ENCODE results near the gene OR2T11.

OR2T11 gene

DNA sequence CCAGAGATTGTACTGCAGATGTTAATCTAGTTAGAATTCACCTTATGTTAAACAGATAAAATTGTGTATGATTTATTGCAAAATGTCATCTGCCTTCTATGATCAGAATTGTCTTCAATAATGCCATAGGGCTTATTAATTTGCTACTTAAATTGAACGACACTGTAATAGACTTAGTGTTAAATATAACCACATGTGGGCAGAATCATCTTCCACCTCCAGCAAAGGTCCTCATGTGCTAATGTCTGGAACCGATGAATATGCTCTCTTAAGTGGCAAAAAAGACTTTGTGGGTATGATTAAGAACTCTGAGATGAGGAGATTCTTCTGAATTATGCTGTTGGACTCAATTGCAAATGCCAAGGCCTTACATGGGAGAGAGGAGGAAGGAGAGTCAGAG, 4.3 kb downstream of the OR2T11 start:
- no peak for TF ChIP-seq NFIC (IDR thresholded peaks at IDR 0.05)
- no peak for TF ChIP-seq TEAD4 (IDR thresholded peaks at IDR 0.05)
- no peak for TF ChIP-seq CREB1 (IDR thresholded peaks at IDR 0.05; ENCODE audit: low read depth)

DNA sequence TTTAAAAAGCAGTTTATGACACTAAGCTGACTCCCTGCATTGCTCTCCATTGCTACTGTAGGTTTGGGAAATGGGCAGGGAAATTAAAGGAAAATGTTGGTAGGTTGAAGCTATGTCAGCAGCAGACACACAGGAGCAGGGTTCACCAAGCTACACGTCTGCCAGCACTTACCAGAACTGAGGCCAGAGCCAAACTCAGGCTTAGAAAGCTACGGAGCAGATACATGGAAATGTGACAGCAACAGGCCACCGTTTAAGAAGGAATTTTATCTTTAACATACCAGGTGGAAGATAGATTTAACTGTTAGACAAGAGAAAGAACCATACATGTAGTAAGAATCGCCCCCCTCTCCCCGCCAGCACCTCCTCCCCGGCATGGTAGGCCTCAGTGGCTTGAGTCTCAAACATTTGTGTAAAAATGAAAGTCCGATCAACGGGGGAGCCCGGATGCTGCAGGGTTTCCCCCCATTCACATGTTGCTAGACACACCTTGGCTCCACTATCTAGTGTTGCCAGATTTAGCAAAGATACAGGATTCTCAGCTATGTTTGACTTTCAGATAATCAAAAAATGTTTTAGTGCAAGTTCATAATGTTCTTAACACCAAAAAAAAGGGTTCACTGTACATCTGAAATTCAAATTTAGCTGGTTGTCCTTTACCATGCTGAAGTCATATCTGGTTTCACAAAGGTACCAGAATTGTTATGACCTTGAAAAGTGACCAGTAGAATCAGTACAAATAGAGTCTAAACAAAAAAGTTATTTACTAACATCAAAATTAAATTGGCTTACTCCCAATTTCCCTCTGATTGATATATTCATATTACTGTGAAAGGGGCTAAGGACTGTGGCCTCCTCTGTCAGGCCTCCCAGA, 6.7 kb downstream of the OR2T11 start:
- TF ChIP-seq, protein P1, sequence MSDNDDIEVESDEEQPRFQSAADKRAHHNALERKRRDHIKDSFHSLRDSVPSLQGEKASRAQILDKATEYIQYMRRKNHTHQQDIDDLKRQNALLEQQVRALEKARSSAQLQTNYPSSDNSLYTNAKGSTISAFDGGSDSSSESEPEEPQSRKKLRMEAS (IDR thresholded peaks at IDR 0.05): no peak
- TF ChIP-seq TAF1 (IDR thresholded peaks at IDR 0.05; ENCODE audit: low read depth) (no peak), TEAD4 (IDR thresholded peaks at IDR 0.05) (no peak), ZBTB7A (IDR thresholded peaks at IDR 0.05; ENCODE audit: low read depth) (no peak)

DNA sequence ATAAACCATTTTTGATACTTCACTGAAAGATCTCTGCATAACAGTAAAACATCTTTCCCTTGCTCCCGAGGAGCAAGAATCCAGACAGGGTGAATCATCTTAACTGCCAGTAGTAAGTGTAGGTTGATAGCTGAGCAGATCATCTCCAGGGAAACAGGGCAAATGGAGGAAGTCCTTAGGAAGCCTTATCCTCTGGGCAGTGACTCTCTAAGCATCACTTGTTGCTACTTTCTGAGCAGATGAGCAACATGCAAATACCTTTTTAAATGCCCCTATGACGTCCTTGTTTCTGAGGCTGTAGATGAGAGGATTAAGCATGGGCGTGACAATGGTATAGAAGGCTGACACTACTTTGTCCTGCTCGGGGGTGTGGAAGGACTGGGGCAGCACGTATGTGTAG, 8.9 kb downstream of the OR2T11 start:
- no peak for TF ChIP-seq CEBPB (IDR thresholded peaks at IDR 0.05)
- no peak for TF ChIP-seq RAD21 (IDR thresholded peaks at IDR 0.05; ENCODE audit: low read depth)
- no peak for TF ChIP-seq TEAD4 (IDR thresholded peaks at IDR 0.05)
- TF ChIP-seq EP300 (IDR thresholded peaks at IDR 0.05; ENCODE audit: borderline replicate concordance): no peak
- no peak for TF ChIP-seq NFIC (IDR thresholded peaks at IDR 0.05)
- no peak for TF ChIP-seq YY1 (IDR thresholded peaks at IDR 0.05; ENCODE audit: low read depth)

DNA sequence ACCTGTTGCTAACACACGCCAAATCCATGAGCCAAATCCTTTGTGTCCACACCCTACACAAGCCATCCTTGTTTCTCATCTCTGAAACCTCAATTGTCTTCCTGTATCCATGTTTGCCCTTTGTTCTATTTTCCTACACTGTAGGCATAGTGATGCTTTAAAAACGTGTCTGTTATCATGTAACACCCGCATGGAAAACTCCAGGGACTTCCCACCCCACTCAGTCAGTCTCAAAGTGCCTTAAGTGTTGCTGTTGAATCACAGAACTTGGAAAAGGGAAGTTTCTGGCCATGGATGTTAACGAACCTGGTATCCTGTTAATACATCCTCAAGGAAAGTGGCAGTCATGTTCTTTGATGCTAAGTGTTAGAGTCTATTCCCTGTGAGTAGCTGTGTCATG, 9.7 kb downstream of the OR2T11 start:
- TF ChIP-seq, protein P2, sequence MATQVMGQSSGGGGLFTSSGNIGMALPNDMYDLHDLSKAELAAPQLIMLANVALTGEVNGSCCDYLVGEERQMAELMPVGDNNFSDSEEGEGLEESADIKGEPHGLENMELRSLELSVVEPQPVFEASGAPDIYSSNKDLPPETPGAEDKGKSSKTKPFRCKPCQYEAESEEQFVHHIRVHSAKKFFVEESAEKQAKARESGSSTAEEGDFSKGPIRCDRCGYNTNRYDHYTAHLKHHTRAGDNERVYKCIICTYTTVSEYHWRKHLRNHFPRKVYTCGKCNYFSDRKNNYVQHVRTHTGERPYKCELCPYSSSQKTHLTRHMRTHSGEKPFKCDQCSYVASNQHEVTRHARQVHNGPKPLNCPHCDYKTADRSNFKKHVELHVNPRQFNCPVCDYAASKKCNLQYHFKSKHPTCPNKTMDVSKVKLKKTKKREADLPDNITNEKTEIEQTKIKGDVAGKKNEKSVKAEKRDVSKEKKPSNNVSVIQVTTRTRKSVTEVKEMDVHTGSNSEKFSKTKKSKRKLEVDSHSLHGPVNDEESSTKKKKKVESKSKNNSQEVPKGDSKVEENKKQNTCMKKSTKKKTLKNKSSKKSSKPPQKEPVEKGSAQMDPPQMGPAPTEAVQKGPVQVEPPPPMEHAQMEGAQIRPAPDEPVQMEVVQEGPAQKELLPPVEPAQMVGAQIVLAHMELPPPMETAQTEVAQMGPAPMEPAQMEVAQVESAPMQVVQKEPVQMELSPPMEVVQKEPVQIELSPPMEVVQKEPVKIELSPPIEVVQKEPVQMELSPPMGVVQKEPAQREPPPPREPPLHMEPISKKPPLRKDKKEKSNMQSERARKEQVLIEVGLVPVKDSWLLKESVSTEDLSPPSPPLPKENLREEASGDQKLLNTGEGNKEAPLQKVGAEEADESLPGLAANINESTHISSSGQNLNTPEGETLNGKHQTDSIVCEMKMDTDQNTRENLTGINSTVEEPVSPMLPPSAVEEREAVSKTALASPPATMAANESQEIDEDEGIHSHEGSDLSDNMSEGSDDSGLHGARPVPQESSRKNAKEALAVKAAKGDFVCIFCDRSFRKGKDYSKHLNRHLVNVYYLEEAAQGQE (IDR thresholded peaks at IDR 0.05; ENCODE audit: low read depth): no peak
- TF ChIP-seq, protein P1 (IDR thresholded peaks at IDR 0.05): no peak
- no peak for TF ChIP-seq CEBPB (IDR thresholded peaks at IDR 0.05)
- no peak for TF ChIP-seq CREB1 (IDR thresholded peaks at IDR 0.05; ENCODE audit: low read depth)
- no peak for TF ChIP-seq RAD21 (IDR thresholded peaks at IDR 0.05; ENCODE audit: low read depth)
- TF ChIP-seq EGR1 (IDR thresholded peaks at IDR 0.05): no peak
- TF ChIP-seq TAF1 (IDR thresholded peaks at IDR 0.05; ENCODE audit: low read depth): no peak
- TF ChIP-seq TCF12 (IDR thresholded peaks at IDR 0.05; ENCODE audit: low read depth): no peak
- TF ChIP-seq TEAD4 (IDR thresholded peaks at IDR 0.05): no peak

DNA sequence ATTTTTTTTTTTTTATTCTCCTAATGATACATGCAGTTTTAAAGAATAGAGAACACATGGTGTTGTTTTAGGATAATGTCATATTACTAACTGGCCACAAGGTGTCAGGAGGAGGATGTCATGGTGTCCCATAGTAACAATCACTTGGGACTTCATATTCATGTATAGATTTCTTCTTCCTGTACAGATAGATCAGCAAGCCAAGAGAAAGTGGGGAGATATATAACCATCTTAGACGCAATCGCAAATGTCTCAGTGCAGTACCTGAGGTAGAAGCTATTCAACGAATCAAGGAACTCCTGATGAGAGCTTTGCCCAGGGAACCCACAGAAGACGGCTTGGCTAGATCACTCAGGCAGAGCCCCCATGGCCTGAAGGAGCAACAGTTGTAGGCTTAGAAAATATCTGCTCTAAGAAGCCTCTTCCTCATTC, 12.3 kb downstream of the OR2T11 start:
- TF ChIP-seq FOXM1 (IDR thresholded peaks at IDR 0.05; ENCODE audit: borderline replicate concordance, low read depth) (no peak), EP300 (IDR thresholded peaks at IDR 0.05; ENCODE audit: borderline replicate concordance) (no peak), TEAD4 (IDR thresholded peaks at IDR 0.05) (no peak), YY1 (IDR thresholded peaks at IDR 0.05; ENCODE audit: low read depth) (no peak), EGR1 (IDR thresholded peaks at IDR 0.05) (no peak), ZBTB7A (IDR thresholded peaks at IDR 0.05; ENCODE audit: low read depth) (no peak), TAF1 (IDR thresholded peaks at IDR 0.05; ENCODE audit: low read depth) (no peak), NFIC (IDR thresholded peaks at IDR 0.05) (no peak), CREB1 (IDR thresholded peaks at IDR 0.05; ENCODE audit: low read depth) (no peak), CEBPB (IDR thresholded peaks at IDR 0.05) (no peak), TCF12 (IDR thresholded peaks at IDR 0.05; ENCODE audit: low read depth) (no peak), RAD21 (IDR thresholded peaks at IDR 0.05; ENCODE audit: low read depth) (no peak)
- TF ChIP-seq, protein P1 (IDR thresholded peaks at IDR 0.05): no peak
- TF ChIP-seq, protein P2 (IDR thresholded peaks at IDR 0.05; ENCODE audit: low read depth): no peak
- TF ChIP-seq, protein P3, sequence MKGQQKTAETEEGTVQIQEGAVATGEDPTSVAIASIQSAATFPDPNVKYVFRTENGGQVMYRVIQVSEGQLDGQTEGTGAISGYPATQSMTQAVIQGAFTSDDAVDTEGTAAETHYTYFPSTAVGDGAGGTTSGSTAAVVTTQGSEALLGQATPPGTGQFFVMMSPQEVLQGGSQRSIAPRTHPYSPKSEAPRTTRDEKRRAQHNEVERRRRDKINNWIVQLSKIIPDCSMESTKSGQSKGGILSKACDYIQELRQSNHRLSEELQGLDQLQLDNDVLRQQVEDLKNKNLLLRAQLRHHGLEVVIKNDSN (IDR thresholded peaks at IDR 0.05): no peak

DNA sequence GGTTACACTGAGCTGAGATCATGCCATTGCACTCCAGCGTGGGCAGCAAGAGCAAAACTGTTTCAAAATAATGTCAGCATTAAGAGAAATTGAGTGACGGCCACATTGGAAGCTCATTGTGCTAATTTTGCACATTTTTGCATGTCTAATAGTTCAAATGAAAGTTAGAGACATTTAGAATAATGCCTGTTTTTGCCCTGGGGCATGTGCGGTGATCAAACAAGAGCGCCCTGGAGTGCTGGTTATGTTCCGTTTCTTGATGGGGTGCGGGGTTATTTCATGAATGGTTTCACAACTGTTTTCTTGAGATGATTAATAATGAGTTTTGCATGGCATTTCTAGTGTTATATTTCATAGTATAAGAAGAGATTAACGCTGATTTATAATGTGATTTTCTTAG, 13.1 kb downstream of the OR2T11 start:
- TF ChIP-seq YY1 (IDR thresholded peaks at IDR 0.05; ENCODE audit: low read depth): no peak
- TF ChIP-seq CREB1 (IDR thresholded peaks at IDR 0.05; ENCODE audit: low read depth): no peak
- no peak for TF ChIP-seq EP300 (IDR thresholded peaks at IDR 0.05; ENCODE audit: borderline replicate concordance)
- TF ChIP-seq, protein P1 (IDR thresholded peaks at IDR 0.05): no peak
- TF ChIP-seq, protein P2 (IDR thresholded peaks at IDR 0.05; ENCODE audit: low read depth): no peak
- no peak for TF ChIP-seq TEAD4 (IDR thresholded peaks at IDR 0.05)
- no peak for TF ChIP-seq EGR1 (IDR thresholded peaks at IDR 0.05)
- no peak for TF ChIP-seq TAF1 (IDR thresholded peaks at IDR 0.05; ENCODE audit: low read depth)
- no peak for TF ChIP-seq ZBTB7A (IDR thresholded peaks at IDR 0.05; ENCODE audit: low read depth)
- TF ChIP-seq, protein P3 (IDR thresholded peaks at IDR 0.05): no peak
- TF ChIP-seq RAD21 (IDR thresholded peaks at IDR 0.05; ENCODE audit: low read depth): no peak
- TF ChIP-seq FOXM1 (IDR thresholded peaks at IDR 0.05; ENCODE audit: borderline replicate concordance, low read depth): no peak
- TF ChIP-seq NFIC (IDR thresholded peaks at IDR 0.05): no peak
- TF ChIP-seq TCF12 (IDR thresholded peaks at IDR 0.05; ENCODE audit: low read depth): no peak
- TF ChIP-seq CEBPB (IDR thresholded peaks at IDR 0.05): no peak
